ENCODE measurements around the gene GSX1.
"Not testable (repeated sequence)": the region's sequence is repeated elsewhere in the genome, so short reads cannot be mapped to it uniquely, and the experiment has no call there.

GSX1 gene

GRCh38 chr13:27810009-27810408, 17.7 kb downstream of the GSX1 start:
- Histone ChIP-seq H3K9ac (ENCODE audit: low read length) (no peak overlapping the region), H3K27ac (ENCODE audit: low read depth, low read length) (no peak overlapping the region), H3K79me1 (ENCODE audit: low read length) (no peaks in the 10 kb centered on the region), H3K79me2 (ENCODE audit: control insufficient read depth, insufficient read depth, low read length) (no peaks in the 10 kb centered on the region), H2BK15ac (replicated peaks; ENCODE audit: low read depth) (no peak overlapping the region), H3K36me3 (ENCODE audit: control insufficient read depth, insufficient read depth, low read length) (no peaks in the 10 kb centered on the region), H3K4me3 (ENCODE audit: low read length) (no peak overlapping the region), H2BK5ac (ENCODE audit: low read length) (no peak overlapping the region), H4K5ac (ENCODE audit: low read length) (no peak overlapping the region), H3K4me1 (ENCODE audit: control insufficient read depth, low read depth, low read length) (no peaks in the 10 kb centered on the region), H2AK5ac (ENCODE audit: low read length) (no peak overlapping the region), H2BK120ac (ENCODE audit: low read depth, low read length) (no peak overlapping the region), H3K4me2 (ENCODE audit: low read length) (no peak overlapping the region), H3K18ac (ENCODE audit: low read length) (no peak overlapping the region), H3K27me3 (ENCODE audit: insufficient read depth, low read length, poor library complexity) (no peaks in the 10 kb centered on the region), H4K8ac (ENCODE audit: low read depth, low read length) (no peak overlapping the region), H3K56ac (ENCODE audit: low read length) (no peak overlapping the region), H3K23ac (ENCODE audit: low read length) (no peak overlapping the region), H3K4ac (ENCODE audit: low read depth, low read length) (no peak overlapping the region)
- no peak for DNase-seq
- WGBS (ENCODE audit: extremely low coverage, insufficient coverage, low lambda C conversion rate) = no CpG with 5 or more reads among the region's 7 CpGs

- Histone ChIP-seq H3K56ac (ENCODE audit: low read length) (no peak overlapping the region), H2AK5ac (ENCODE audit: low read length) (no peak overlapping the region), H3K79me1 (ENCODE audit: low read length) (no peaks in the 10 kb centered on the region), H2BK120ac (ENCODE audit: low read depth, low read length) (no peak overlapping the region), H3K23ac (ENCODE audit: low read length) (no peak overlapping the region), H4K8ac (ENCODE audit: low read depth, low read length) (no peak overlapping the region), H3K4me1 (ENCODE audit: control insufficient read depth, low read depth, low read length) (no peaks in the 10 kb centered on the region), H3K4ac (ENCODE audit: low read depth, low read length) (no peak overlapping the region), H3K36me3 (ENCODE audit: control insufficient read depth, insufficient read depth, low read length) (no peaks in the 10 kb centered on the region), H4K5ac (ENCODE audit: low read length) (no peak overlapping the region), H3K4me2 (ENCODE audit: low read length) (no peak overlapping the region), H2BK15ac (replicated peaks; ENCODE audit: low read depth) (no peak overlapping the region), H3K27ac (ENCODE audit: low read depth, low read length) (no peak overlapping the region), H3K79me2 (ENCODE audit: control insufficient read depth, insufficient read depth, low read length) (no peaks in the 10 kb centered on the region), H3K4me3 (ENCODE audit: low read length) (no peak overlapping the region), H3K9ac (ENCODE audit: low read length) (no peak overlapping the region), H3K18ac (ENCODE audit: low read length) (no peak overlapping the region), H3K27me3 (ENCODE audit: insufficient read depth, low read length, poor library complexity) (no peaks in the 10 kb centered on the region), H2BK5ac (ENCODE audit: low read length) (no peak overlapping the region)
- DNase-seq = no peak
- WGBS (ENCODE audit: extremely low coverage, insufficient coverage, low lambda C conversion rate) = no CpG with 5 or more reads among the region's 2 CpGs
Measured at GRCh38 chr13:27810461-27810860, 18.2 kb downstream of the GSX1 start.

- Histone ChIP-seq H3K4me1 (ENCODE audit: control insufficient read depth, low read depth, low read length) (no peaks in the 10 kb centered on the region), H3K18ac (ENCODE audit: low read length) (no peak overlapping the region), H3K56ac (ENCODE audit: low read length) (no peak overlapping the region), H2BK15ac (replicated peaks; ENCODE audit: low read depth) (no peak overlapping the region), H3K9ac (ENCODE audit: low read length) (no peak overlapping the region), H3K36me3 (ENCODE audit: control insufficient read depth, insufficient read depth, low read length) (no peaks in the 10 kb centered on the region), H3K79me1 (ENCODE audit: low read length) (no peaks in the 10 kb centered on the region), H4K5ac (ENCODE audit: low read length) (no peak overlapping the region), H2BK120ac (ENCODE audit: low read depth, low read length) (no peak overlapping the region), H2BK5ac (ENCODE audit: low read length) (no peak overlapping the region), H3K4me3 (ENCODE audit: low read length) (no peak overlapping the region), H3K27me3 (ENCODE audit: insufficient read depth, low read length, poor library complexity) (peaks cover 9% of the 10 kb centered on the region), H4K8ac (ENCODE audit: low read depth, low read length) (no peak overlapping the region), H3K4me2 (ENCODE audit: low read length) (no peak overlapping the region), H3K23ac (ENCODE audit: low read length) (no peak overlapping the region), H3K27ac (ENCODE audit: low read depth, low read length) (no peak overlapping the region), H2AK5ac (ENCODE audit: low read length) (no peak overlapping the region), H3K79me2 (ENCODE audit: control insufficient read depth, insufficient read depth, low read length) (no peaks in the 10 kb centered on the region), H3K4ac (ENCODE audit: low read depth, low read length) (no peak overlapping the region)
- DNase-seq = no peak
- WGBS (ENCODE audit: extremely low coverage, insufficient coverage, low lambda C conversion rate) = no CpG with 5 or more reads among the region's 9 CpGs
Measured at GRCh38 chr13:27813826-27814225, 21.5 kb downstream of the GSX1 start.

GRCh38 chr13:27817832-27818231, 25.5 kb downstream of the GSX1 start:
- not testable (repeated sequence) for H3K18ac ChIP-seq (ENCODE audit: low read length); H3K27ac ChIP-seq (ENCODE audit: low read depth, low read length); DNase-seq; H3K23ac ChIP-seq (ENCODE audit: low read length); H4K5ac ChIP-seq (ENCODE audit: low read length); H2BK15ac ChIP-seq (replicated peaks; ENCODE audit: low read depth); H3K79me2 ChIP-seq (ENCODE audit: control insufficient read depth, insufficient read depth, low read length); H2BK120ac ChIP-seq (ENCODE audit: low read depth, low read length); H3K4ac ChIP-seq (ENCODE audit: low read depth, low read length); H3K9ac ChIP-seq (ENCODE audit: low read length); H3K56ac ChIP-seq (ENCODE audit: low read length); H3K4me1 ChIP-seq (ENCODE audit: control insufficient read depth, low read depth, low read length); H3K79me1 ChIP-seq (ENCODE audit: low read length); H3K36me3 ChIP-seq (ENCODE audit: control insufficient read depth, insufficient read depth, low read length); H2AK5ac ChIP-seq (ENCODE audit: low read length); H2BK5ac ChIP-seq (ENCODE audit: low read length); H3K4me2 ChIP-seq (ENCODE audit: low read length); H3K4me3 ChIP-seq (ENCODE audit: low read length); H4K8ac ChIP-seq (ENCODE audit: low read depth, low read length)
- peaks cover 46% of the 10 kb centered on the region for H3K27me3 ChIP-seq (ENCODE audit: insufficient read depth, low read length, poor library complexity)
- no CpG with 5 or more reads among the region's 2 CpGs for WGBS (ENCODE audit: extremely low coverage, insufficient coverage, low lambda C conversion rate)

- Histone ChIP-seq H2AK5ac (ENCODE audit: low read length) (no peak overlapping the region), H3K9ac (ENCODE audit: low read length) (no peak overlapping the region), H3K18ac (ENCODE audit: low read length) (no peak overlapping the region), H2BK15ac (replicated peaks; ENCODE audit: low read depth) (no peak overlapping the region), H4K5ac (ENCODE audit: low read length) (no peak overlapping the region), H3K4ac (ENCODE audit: low read depth, low read length) (no peak overlapping the region), H2BK120ac (ENCODE audit: low read depth, low read length) (no peak overlapping the region), H3K4me3 (ENCODE audit: low read length) (no peak overlapping the region), H3K36me3 (ENCODE audit: control insufficient read depth, insufficient read depth, low read length) (no peaks in the 10 kb centered on the region), H3K23ac (ENCODE audit: low read length) (no peak overlapping the region), H3K56ac (ENCODE audit: low read length) (no peak overlapping the region), H3K79me2 (ENCODE audit: control insufficient read depth, insufficient read depth, low read length) (no peaks in the 10 kb centered on the region), H3K4me1 (ENCODE audit: control insufficient read depth, low read depth, low read length) (no peaks in the 10 kb centered on the region), H3K27ac (ENCODE audit: low read depth, low read length) (no peak overlapping the region), H3K79me1 (ENCODE audit: low read length) (no peaks in the 10 kb centered on the region), H3K4me2 (ENCODE audit: low read length) (no peak overlapping the region), H2BK5ac (ENCODE audit: low read length) (no peak overlapping the region), H3K27me3 (ENCODE audit: insufficient read depth, low read length, poor library complexity) (peaks cover 74% of the 10 kb centered on the region), H4K8ac (ENCODE audit: low read depth, low read length) (no peak overlapping the region)
- WGBS (ENCODE audit: extremely low coverage, insufficient coverage, low lambda C conversion rate) = no CpG with 5 or more reads among the region's 46 CpGs
- DNase-seq = no peak
Measured at GRCh38 chr13:27820524-27821482, 28.5 kb downstream of the GSX1 start.

All from mesendoderm (in vitro differentiated cells).